NCI-H146 treated with DMSO at 0.1 percent for 48 hours (cell line): ENCODE results near the gene MAP2K5.

ENCODE experiments used
- DNase-seq: peaks from one replicate; lab custom pipeline; 2025; ENCODE audit not compliant: unreplicated experiment; lab: John Stamatoyannopoulos, UW

The MAP2K5 gene

DNA sequence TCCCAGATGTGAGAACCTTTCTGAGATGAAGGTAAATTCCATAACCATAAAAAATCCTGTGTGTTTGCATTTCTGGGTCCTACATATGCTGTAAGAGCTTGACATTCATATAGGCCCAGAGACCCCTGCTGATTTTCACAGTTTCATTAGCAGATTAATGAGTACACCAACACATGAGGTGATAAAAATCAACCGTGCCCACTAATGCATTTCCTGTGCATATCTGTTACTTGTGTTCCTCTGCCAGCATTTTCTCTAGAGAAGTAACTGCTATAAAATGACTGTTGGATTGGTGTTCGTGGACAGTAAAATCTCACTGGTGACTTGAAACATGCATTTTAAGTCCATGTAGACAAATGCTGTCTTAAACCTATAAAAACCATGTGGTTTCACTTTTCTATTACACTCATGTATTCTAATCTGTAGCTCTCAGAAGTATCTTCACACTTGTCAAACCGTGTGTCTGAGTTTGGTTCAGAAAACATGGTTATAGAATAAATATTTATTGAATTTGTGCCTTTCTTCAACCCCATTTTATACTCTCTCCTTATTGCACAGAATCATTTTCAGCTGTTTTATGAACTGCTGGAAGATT lies 14.6 kb downstream of the MAP2K5 start:
- DNase-seq = no peak

DNA sequence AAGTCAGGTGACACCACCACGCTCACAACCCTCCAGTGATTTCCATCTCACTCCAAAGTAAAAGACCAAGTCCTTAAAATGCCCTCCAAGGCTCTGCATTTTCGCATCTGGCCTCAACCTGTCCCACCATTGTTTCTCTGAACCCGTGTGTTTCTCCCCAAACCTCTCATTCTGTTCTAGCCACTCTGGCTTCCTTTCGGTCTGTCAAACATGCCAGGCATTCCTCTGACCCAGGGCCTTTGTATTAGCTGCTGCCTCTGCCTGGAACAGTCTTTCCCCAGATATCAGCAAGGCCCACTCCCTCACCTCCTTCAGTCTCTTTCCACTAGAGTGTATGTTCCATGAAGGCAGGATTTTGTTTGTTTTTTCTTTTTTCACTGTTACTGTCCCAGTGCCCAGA lies 16.0 kb downstream of the MAP2K5 start:
- no peak for DNase-seq

DNA sequence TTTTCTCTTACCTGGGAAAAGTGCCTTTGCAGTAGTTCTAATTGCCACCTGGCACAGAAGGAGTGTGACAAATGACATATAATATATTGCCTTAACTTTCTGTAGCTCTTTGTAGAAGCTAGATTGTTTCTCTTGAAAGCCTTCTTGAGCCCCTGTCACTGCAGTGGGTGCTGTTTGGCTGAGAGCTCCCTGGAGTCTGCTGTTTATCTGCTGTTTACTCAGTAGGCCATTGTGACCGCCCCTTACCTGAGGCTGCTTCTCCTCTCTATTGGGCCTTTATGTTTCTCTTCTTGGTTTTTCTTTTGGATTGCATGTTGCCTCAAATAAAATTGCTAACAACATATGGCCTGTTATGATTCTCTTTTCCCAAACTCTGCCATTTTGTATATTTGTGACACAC lies 16.7 kb downstream of the MAP2K5 start:
- no peak for DNase-seq

DNA sequence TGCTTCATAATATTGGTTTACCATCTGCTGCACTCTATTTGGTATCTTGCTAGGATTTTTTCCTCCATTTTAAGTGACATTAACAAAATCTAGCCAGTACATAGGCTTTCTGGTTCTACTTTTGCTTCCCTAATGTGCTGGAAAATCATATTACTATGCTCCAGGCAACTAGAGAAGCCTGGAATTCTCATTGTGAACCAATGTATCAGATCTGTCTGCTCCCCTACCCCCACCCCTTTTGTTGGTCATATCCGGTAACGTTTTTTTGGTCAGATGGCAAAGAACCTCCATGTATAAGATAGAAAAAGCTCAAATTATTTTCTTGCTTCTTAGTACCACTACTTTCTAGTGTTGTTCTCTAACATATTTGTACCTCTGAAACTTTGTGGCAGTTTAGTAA lies 17.1 kb downstream of the MAP2K5 start:
- DNase-seq = no peak

DNA sequence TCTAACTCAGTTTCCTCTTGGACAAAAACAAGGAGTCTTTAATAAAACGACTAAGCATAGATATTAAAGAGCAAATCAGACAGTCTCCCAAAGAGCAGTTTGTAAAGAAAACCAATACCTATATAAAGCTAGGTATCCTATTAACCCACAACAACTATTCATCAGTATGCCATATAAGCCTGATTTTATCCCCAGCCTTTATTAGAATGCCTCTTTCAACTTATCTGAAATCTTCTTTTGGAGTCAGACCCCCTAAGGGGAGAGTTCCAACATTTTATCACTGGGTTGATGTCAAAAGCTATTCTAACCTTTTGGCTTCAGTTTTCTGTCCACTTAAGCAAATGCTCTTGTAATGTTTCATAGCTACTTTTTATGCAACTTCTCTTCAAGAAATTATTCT lies 17.8 kb downstream of the MAP2K5 start:
- no peak for DNase-seq

DNA sequence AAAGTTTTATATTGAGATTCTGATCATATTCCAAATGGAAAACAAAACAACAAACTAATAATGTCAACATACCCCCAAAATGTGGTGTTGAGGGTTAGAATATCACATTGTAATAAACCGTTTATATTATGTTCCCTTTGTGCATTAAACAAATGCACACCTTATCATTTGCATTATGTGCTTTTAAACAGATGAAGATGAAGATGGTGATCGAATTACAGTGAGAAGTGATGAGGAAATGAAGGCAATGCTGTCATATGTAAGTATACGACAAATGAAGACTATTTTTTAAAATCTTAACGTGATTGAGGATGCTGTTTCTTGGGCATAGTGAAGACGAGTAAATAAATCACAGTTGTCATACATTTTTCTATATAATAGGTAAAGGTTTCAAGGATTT lies 20.6 kb downstream of the MAP2K5 start:
- DNase-seq = no peak

DNA sequence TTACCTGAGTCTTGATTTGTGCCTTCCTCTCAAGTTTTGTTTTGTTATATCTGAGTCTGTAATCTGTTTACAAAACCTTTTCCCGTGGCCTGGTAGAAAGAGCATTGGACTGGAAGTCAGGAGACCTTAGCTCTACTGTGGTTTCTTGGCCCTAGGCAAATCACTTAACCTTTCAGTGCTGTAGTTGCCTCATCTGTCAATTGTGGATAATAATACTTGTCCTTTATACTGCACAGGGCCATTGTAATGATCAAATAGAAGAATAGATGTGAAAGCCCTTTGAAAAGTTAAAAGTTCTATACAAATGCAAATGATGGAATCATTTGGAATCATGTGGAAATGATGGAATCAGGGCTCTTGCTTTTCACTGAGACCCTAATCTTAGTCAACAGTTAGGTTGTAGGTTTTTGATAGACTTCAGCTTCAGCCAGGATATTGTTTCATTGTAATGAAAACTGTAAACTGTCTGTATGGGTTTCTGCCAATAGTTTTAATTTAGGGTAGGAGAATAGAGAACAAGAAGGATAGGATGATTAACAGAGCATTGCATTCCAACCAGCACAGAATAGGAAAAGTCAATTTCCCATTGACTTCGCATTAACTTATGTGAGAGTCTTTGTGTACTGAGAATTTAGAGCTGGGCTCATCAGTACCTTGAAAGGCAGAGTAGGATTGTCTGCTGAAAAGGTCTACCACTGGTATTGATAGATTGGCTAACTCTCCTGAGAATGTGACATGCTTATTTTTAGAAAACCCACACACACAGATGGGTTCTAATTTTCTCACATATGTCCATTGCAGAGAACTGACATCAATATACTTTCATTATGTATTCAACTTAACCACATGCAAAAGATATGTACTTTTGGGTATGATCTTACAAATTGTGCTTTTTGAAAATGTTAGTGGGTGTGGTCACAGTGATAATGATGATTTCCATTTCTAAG lies 21.8 kb downstream of the MAP2K5 start:
- DNase-seq = no peak

DNA sequence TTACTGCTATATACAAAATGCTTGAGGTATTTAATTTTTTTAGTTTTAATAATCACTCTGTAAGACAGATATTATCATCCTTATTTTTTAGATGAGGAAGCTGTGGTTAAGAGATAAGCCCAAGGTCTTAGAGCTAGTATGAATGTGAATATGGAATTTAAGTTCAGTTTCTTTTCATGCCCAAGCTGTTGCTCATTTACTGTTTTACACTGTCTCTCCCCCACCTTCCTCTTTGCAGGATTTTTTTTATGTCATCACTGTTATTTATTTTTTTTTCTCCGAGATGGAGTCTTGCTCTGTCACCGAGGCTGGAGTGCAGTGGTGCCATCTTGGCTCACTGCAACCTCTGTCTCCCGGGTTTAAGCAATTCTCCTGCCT lies 22.5 kb downstream of the MAP2K5 start:
- DNase-seq = no peak

DNA sequence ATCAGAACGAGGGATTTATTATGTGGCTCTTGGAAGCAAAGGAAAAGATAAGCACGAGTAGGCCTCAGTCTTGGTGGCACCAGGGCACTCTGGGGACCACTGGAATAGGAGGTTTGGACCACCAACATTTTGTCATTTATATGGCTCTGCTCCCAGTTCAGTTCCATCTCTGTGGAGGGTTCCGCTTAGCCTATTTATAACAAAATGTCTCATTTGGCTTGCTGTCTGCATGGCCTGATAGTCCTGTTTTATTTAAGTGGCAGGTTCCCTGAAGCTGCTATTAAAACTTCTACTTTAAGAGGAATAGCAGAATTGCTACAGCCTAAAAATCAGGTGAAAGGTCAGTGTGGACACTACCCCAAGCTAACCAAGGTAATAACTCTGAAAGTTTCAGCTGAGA lies 27.2 kb downstream of the MAP2K5 start:
- DNase-seq = no peak

DNA sequence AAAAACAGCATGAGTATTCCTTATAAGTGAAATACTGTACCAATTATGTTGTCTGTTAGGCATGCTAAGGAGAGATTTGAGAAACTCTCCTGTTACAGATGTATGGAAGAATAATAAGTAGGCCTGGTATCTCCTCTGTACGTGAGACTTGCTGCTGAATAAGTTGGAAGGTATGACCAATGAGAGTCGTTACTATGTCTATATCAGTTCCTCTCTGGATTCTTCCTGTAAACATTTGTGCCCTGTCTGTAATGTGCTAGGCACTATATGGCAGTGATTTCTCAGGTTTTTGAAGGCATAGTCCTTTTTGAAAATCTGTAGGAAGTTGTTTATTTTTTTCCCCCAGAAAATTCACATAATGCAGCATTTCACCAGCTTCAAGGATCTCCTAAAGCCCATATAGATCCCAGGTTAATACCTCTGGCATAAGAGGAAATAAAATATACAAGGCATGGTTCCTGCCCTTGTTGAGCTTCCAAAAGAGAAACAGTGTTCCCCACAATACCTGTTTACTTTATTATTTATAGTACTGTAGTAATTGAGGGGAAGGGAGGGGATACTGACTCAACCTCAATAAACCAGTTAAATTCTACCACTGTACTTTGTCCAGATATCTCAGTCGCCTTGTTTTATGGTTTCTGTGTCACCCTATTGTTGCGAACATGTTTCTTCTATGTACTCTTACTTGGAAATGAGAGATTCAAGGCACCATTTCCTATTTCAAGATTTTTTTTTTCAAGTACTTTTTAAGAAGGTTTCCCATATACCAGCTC lies 28.6 kb downstream of the MAP2K5 start:
- no peak for DNase-seq

DNA sequence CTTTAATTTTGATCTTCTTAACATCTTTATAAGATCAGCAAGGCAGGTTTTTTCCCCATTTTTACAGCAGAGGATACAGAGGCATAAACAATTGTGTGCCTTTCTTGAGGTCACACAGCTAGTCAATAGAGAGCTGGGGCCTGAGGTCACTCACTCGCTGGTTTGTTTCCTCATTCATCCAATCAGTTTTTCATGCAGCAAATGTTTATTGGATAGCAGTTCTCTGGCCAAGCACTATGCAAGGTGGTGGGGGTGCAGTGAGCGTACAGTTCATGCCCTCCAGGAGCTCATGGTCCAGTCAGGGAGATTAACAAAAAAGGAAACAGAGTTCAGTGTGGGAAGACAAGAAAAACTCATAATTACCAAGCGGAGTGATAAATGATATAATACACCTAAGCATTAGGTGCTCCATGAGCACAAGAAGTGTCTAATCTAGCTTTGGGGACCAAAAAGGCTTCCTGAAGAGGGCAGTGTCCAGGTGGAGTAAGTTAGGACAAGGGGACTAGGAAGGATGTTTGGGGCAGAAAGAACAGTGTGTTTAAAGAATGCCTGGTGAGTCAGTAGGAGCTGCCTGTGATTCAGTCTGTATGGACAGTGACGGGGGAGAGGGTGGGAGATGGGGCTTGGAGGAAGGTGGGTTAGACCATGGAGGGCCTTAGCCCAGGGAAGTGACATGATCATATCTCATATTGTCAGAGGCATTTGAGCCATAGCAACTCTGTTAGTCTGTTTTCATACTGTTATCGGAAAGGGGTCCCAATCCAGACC lies 29.3 kb downstream of the MAP2K5 start:
- no peak for DNase-seq

DNA sequence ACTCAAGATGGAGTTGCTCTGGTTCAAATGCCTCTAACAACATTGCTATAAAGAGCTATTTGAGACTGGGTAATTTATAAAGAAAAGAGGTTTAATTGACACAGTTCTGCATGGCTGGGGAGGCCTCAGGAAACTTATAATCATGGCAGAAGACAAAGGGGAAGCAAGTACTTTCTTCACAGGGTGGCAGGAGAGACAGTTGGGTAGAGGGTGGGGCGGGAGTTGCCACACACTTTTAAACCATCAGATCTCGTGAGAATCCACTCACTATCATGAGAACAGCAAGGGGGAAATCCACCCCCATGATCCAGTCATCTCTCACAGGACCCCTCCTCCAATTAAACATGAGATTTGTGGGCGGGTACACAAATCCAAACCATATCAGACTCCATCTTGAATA lies 30.7 kb downstream of the MAP2K5 start:
- DNase-seq = no peak

DNA sequence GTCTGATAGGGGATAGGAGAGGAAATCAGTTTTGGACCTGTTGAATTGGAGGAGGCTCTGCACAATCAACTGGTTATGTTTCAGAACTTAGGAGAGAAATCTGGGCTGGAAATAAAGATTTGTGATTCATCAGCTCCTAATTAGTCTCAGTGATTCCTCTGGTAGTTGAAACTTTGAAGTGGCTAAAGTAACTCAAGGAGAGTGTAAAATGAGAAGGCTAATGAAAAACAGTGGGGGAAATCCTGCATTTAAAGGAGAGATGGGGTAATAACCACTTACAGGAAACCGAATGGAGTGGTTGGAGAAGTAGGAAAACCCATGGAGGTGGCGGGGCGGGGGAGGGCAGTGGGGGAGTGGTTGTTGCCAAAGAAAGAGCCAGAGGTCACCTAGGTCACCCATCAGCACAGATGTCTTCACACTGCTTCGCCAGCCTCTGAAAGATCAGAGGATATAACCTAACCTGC lies 32.6 kb downstream of the MAP2K5 start:
- no peak for DNase-seq

DNA sequence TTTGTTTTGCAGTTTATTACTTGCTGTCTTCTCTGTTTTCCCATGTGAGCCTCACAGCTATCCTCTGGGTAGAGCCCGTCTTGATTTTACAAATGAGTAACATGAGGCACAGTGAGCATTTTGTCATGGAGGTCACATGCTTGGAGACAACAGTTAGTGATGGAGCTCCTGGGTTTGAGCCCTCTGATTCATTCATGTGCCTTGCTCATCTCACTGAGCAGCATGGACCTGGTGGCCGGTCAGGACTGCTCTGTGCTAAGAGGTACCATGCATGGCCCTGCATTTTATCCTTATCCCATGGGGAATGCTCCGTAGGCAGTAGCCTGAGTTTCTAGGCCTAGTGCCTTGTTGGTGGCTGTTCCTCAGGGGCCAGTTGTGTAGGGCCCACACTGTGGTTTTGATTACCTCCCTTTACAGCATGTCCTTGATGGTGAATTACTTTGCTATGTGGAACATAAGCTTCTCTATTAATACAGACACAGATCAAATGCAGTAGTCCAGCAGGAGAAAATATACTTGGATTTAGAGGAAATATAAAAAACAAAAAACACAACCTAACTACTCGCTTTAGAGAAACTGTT lies 35.6 kb downstream of the MAP2K5 start:
- DNase-seq = no peak

DNA sequence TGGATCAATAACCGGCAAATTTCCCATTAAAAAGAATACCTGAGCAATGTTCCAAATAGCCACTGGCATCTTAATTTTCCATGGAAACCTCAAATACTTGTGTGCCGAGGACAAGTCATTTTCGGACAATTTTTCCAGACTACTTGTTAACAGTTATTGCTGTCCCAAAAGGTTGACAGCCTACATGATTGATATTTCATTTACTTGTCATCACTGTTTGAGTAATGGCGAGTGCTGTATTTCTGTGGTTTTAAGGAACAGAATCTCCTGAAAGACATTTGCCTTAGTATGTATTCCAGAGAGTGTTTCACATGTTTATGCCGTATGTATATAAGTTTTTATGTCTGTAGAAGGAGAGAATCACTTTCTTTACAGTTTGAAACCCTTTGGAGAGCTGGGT lies 36.7 kb downstream of the MAP2K5 start:
- DNase-seq = no peak

DNA sequence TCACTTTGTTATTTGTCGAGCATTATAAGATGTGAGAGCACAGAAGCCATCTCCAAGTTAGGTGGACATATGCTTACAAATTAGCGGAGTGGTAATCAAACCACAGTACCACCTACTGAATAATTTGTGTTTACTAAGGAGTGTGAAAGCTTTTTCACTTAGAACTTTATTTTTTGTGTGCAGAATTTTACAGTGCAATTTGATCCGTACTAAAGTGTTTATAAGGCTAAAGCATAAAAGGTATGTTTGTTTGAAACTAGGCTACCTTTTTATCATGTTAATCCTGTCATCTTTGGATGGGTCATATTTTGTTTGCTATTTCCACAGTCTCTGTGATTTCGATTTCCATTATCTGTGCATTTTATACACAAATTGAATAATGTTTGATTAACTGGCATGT lies 37.5 kb downstream of the MAP2K5 start:
- no peak for DNase-seq

DNA sequence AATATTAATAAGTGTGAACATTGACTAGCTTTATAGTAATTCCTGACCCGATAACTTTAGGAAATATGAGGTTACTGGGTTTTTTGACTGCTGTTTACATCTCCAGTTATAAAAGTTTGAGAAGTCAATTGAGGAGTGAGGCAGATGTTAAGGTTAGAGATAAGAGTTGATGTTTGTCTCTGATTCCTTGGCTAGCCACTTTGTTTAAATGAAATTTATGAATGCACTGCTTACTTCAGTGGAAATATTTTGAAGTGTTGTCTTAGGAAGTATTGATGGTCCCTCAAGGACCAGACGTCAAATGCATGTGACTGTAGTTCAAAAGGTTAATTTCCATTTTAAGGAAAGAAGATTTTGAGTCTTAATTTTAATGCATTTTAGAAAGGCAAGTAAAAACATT lies 41.7 kb downstream of the MAP2K5 start:
- DNase-seq = no peak

DNA sequence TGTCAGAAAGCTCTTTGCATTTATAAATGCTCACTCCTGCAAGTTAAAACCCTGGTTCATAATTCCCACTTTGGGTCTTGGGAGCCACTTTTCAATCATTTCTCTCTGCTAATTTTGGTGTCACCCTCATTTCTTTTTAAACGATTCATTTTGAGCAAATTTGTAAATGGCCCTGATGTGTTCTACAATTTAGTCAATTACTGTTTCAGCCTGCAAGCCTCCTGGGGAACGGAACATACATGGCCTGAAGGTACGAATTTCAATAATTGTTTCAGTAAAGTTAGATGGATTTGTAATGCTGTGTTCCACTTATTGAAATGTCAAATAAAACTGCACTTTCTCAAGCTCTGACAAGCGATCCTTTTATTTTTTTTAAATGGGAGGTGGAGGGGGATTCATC lies 43.2 kb downstream of the MAP2K5 start:
- peak; percentile 4 for DNase-seq

DNA sequence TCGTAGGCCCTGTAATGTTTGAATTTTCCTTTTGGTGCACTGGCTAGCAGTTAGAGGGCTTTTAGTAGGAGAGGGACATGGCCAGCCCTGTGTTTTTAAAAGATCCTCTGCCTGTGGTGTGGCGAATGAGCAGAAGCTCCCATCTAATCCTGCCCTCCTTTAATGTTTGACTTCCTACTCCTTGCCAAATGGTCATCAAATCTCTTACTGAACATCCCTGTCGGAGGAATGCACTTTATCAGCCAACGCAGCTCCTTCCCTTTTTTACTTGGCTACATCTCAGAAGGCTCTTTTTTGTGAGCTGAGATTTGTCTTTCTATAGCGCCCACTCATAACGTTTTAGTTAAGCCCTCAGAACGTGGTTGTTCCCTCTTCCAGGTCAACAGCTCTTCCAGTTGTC lies 44.8 kb downstream of the MAP2K5 start:
- DNase-seq = no peak

DNA sequence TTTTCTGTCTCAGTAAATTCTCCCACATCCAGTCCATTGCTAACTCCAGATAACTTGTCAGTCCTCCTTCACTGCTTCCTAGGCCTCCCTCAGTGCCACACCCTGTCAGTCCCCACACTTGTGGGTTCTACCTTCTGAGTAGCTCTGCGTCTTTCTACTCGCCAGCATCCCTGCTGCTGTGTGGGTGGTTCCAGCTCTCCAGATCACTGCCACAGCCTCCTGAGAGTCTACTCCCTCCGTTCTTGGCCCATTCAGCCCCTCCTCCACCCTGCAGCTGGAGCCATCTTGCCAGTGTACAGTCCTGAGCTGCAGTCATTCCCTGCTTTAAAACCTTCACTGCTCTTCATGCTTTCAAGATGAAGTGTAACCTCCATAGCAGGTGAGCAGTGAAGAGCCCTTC lies 45.3 kb downstream of the MAP2K5 start:
- DNase-seq = no peak

DNA sequence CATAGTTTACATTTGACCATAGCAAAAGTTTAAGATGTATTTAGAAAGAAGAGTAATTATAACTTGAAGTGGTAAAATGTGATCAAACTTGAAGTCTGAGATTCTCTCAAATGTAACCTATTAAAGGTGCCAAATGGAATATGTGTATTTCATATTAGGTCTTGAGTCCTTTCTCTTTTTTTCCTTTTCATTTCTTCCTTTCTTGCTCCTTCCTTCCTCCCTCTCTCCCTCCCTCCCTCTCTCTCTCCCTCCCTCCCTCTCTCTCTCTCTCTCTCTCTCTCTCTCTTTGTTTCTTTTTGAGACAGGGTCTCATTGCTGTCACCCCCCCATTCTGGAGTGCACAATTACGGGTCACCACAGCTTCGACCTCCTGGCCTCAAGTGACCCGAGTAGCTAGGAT lies 47.7 kb downstream of the MAP2K5 start:
- DNase-seq = no peak
